PC-3 (cell line): Measurements from ENCODE around the gene IPP. TPM values are rescaled to one million over a fixed set of nuclear protein-coding genes. Genes with fewer than 3 reads are reported as not detected.
"Not testable (repeated sequence)": the region's sequence is repeated elsewhere in the genome, so short reads cannot be mapped to it uniquely, and the experiment has no call there.

Source experiments
- ATAC-seq: fragments of 200-7000 bp; cut with Tn5 transposase; 2 replicates; pipeline ENCODE4 v1.9.1; 2020; ENCODE audit warnings: mild to moderate bottlenecking, moderate library complexity
- BruUV-seq: library from RNA; stranded (reverse); fragments of 400-500 nt; replicated peaks from 2 replicates; lab custom pipeline; 2021; lab: Mats Ljungman, UMichigan
- CTCF ChIA-PET: fragments of 300-600 bp; sonication (Branson Sonifier 250); formaldehyde crosslinking; loops from one replicate; lab custom pipeline; 2022; ENCODE audit warnings: antibody characterized with exemption; lab: Charles Lee
- POLR2A ChIA-PET: fragments of 300-600 bp; sonication (Branson Sonifier 250); formaldehyde crosslinking; loops from one replicate; lab custom pipeline; 2022; ENCODE audit warnings: antibody characterized with exemption; ENCODE audit not compliant: unreplicated experiment; lab: Charles Lee
- DNase-seq: peaks from one replicate; pipeline ENCODE4 v3.0.0-alpha.2; 2015
- H2AFZ ChIP-seq: fragments of 300-600 bp; sonication (generic); 2 replicates; pipeline ENCODE4 v1.6.0; 2016; ENCODE audit warnings: antibody characterized with exemption, low read length
- H3F3A ChIP-seq: fragments of 300-600 bp; sonication (generic); one replicate; pipeline ENCODE4 v1.6.0; 2017; ENCODE audit warnings: antibody characterized with exemption, low read length, control low read depth, mild to moderate bottlenecking; ENCODE audit not compliant: unreplicated experiment
- H3K27ac ChIP-seq: fragments of 300-600 bp; sonication (generic); 2 replicates; pipeline ENCODE4 v1.5.1; 2016; ENCODE audit warnings: mild to moderate bottlenecking, low read length
- H3K27me3 ChIP-seq: fragments of 300-600 bp; sonication (generic); 2 replicates; pipeline ENCODE4 v1.6.1; 2016; ENCODE audit warnings: low read length, mixed read lengths
- H3K36me3 ChIP-seq: fragments of 300-600 bp; sonication (generic); 2 replicates; pipeline ENCODE4 v1.6.1; 2016; ENCODE audit warnings: low read depth, mixed run types, low read length, mixed read lengths
- H3K4me1 ChIP-seq: fragments of 300-600 bp; sonication (generic); 2 replicates; pipeline ENCODE4 v1.5.1; 2016; ENCODE audit warnings: low read length; ENCODE audit not compliant: insufficient read depth
- H3K4me2 ChIP-seq: fragments of 300-600 bp; sonication (generic); 2 replicates; pipeline ENCODE4 v1.6.0; 2016; ENCODE audit warnings: low read length
- H3K4me3 ChIP-seq: fragments of 300-600 bp; sonication (generic); 2 replicates; pipeline ENCODE4 v1.5.1; 2016; ENCODE audit warnings: mild to moderate bottlenecking, low read length, mixed read lengths
- H3K79me2 ChIP-seq: fragments of 300-600 bp; sonication (generic); 2 replicates; pipeline ENCODE4 v1.6.1; 2017; ENCODE audit warnings: low read length, mixed read lengths
- H3K9ac ChIP-seq: fragments of 300-600 bp; sonication (generic); 2 replicates; pipeline ENCODE4 v1.6.0; 2016; ENCODE audit warnings: mild to moderate bottlenecking, low read length
- H3K9me2 ChIP-seq: fragments of 300-600 bp; sonication (generic); replicated peaks from 2 replicates; pipeline ENCODE4 v1.6.1; 2016; ENCODE audit warnings: mixed run types, low read length, mixed read lengths
- H3K9me3 ChIP-seq: fragments of 300-600 bp; sonication (generic); 2 replicates; pipeline ENCODE4 v1.6.1; 2016; ENCODE audit warnings: low read length, mixed read lengths
- H4K20me1 ChIP-seq: fragments of 300-600 bp; sonication (generic); 2 replicates; pipeline ENCODE4 v1.6.1; 2016; ENCODE audit warnings: low read length, mixed read lengths
- CTCF ChIP-seq: fragments of 300-600 bp; sonication (generic); conservative IDR thresholded peaks from 2 replicates; pipeline ENCODE4 v1.5.1; 2017; ENCODE audit warnings: antibody characterized with exemption, low read depth, mild to moderate bottlenecking, low read length
- EZH2 ChIP-seq: fragments of 300-600 bp; sonication (generic); IDR thresholded peaks from one replicate; pipeline ENCODE4 v1.6.1; 2017; ENCODE audit warnings: antibody characterized with exemption, mild to moderate bottlenecking, low read length; ENCODE audit not compliant: unreplicated experiment
- EZH2phosphoT487 ChIP-seq: fragments of 300-600 bp; sonication (generic); IDR thresholded peaks from 2 replicates; pipeline ENCODE4 v1.6.1; 2018; ENCODE audit warnings: mild to moderate bottlenecking, antibody characterized with exemption, low read length, borderline replicate concordance
- intact Hi-C: fragments of 100-400 bp; cut with micrococcal nuclease; formaldehyde crosslinking; loops from 2 replicates; pipeline ENCODE4 v1.9.0; 2023
- total RNA-seq: library from RNA; depleted of rRNA; stranded (reverse); fragments of >200 nt; gene quantifications from 2 replicates; pipeline ENCODE4 v1.2.3, GENCODE V29; 2014

IPP gene
- total RNA-seq, 1 experiment from 2014 or later, result 6.6 TPM

GRCh38 chr1:45713711-45714110, 36.7 kb downstream of the IPP start:
- CTCF ChIA-PET, result no interaction called here
- Histone ChIP-seq H4K20me1 (no peaks in the 10 kb centered on the region), H2AFZ (no peak overlapping the region), H3K4me1 (no peaks in the 10 kb centered on the region), H3K4me3 (no peak overlapping the region), H3K79me2 (no peaks in the 10 kb centered on the region), H3K9me2 (no peaks in the 10 kb centered on the region), H3K27me3 (no peaks in the 10 kb centered on the region), H3F3A (no peaks in the 10 kb centered on the region), H3K27ac (no peak overlapping the region), H3K36me3 (no peaks in the 10 kb centered on the region), H3K9me3 (no peaks in the 10 kb centered on the region), H3K4me2 (no peak overlapping the region), H3K9ac (no peak overlapping the region)
- no TSS peak for BruUV-seq
- ATAC-seq (no peak), DNase-seq (no peak)
- POLR2A ChIA-PET, result no interaction called here
- no peak for TF ChIP-seq EZH2phosphoT487
- TF ChIP-seq EZH2, result no peak
- TF ChIP-seq CTCF, result no peak
- intact Hi-C loops, result no loop called here

DNA sequence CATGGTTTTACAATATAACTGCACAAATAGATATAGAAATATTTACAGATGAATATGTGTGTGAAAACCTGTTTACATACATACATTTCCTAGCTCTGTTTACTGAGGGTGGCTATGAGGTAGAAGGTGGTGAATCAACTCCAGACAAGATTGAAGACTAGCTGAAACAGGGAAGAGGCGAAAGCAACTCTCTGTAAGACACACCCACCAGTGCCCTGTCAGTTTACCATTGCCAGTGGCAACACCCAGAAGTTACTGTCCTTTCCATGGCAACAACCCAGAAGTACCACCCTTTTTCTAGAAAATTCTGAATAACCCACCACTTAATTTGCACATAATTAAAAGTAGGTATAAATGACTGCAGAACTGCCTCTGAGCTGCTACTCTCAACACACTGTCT, 45.8 kb downstream of the IPP start:
- Histone ChIP-seq H3K4me1 (no peaks in the 10 kb centered on the region), H3K36me3 (0 out of 2 replicates have a peak, but pooled peaks cover 4% of the 10 kb centered on the region), H3K9me2 (no peaks in the 10 kb centered on the region), H3K4me3 (no peak overlapping the region), H3K27me3 (no peaks in the 10 kb centered on the region), H4K20me1 (no peaks in the 10 kb centered on the region), H3K9ac (no peak overlapping the region), H3F3A (no peaks in the 10 kb centered on the region), H3K27ac (no peak overlapping the region), H2AFZ (no peak overlapping the region), H3K4me2 (no peak overlapping the region), H3K79me2 (no peaks in the 10 kb centered on the region), H3K9me3 (no peaks in the 10 kb centered on the region)
- ATAC-seq, result no peak
- ChIA-PET CTCF (interaction anchor here (0.6 kb wide), 1 partner anchor 137 kb away, joined by 5 read pairs; no protein-coding TSS in a partner anchor), POLR2A (no interaction called here)
- intact Hi-C loops, result no loop called here
- no peak for DNase-seq
- no TSS peak for BruUV-seq
- no peak for TF ChIP-seq CTCF
- TF ChIP-seq EZH2, result no peak

DNA sequence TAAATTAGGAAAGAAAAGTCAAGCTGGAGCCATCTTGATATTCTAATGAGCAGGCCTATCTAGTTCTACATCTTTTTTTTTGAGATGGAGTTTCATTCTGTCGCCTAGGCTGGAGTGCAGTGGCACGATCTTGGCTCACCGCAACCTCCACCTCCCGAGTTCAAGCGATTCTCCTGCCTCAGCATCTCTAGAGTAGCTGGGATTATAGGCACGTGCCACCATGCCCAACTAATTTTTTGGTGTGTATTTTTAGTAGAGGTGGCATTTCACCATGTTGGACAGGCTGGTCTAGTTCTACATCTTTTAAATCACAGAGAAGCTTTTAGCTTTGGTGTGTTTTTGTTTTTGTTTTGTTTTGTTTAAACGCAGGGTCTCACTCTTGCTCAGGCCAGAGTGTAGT, 55.6 kb downstream of the IPP start:
- no peak for ATAC-seq
- Histone ChIP-seq H3K79me2 (peaks cover 18% of the 10 kb centered on the region), H3K9me3 (no peaks in the 10 kb centered on the region), H3K4me3 (no peak overlapping the region), H3K9me2 (no peaks in the 10 kb centered on the region), H3K27me3 (no peaks in the 10 kb centered on the region), H3K27ac (no peak overlapping the region), H3K9ac (no peak overlapping the region), H2AFZ (no peak overlapping the region), H3K36me3 (peaks cover 44% of the 10 kb centered on the region), H3F3A (no peaks in the 10 kb centered on the region), H3K4me1 (peaks cover 5% of the 10 kb centered on the region), H3K4me2 (no peak overlapping the region), H4K20me1 (no peaks in the 10 kb centered on the region)
- ChIA-PET POLR2A (no interaction called here), CTCF (no interaction called here)
- DNase-seq, result no peak
- intact Hi-C loops, result no loop called here
- TF ChIP-seq EZH2phosphoT487, result no peak
- TF ChIP-seq EZH2, result no peak
- TF ChIP-seq CTCF, result no peak
- BruUV-seq, result no TSS peak

GRCh38 chr1:45693811-45694210, 56.6 kb downstream of the IPP start:
- H3K9me3 ChIP-seq, BruUV-seq, H3K27ac ChIP-seq, H3K4me3 ChIP-seq, ATAC-seq, DNase-seq, H3K9ac ChIP-seq, H3K9me2 ChIP-seq, H2AFZ ChIP-seq, H3K4me1 ChIP-seq, intact Hi-C loops, H3F3A ChIP-seq, H3K4me2 ChIP-seq, CTCF ChIA-PET, H4K20me1 ChIP-seq, POLR2A ChIA-PET, H3K27me3 ChIP-seq: not testable (repeated sequence)
- H3K36me3 ChIP-seq, result peaks cover 44% of the 10 kb centered on the region
- peaks cover 28% of the 10 kb centered on the region for H3K79me2 ChIP-seq
